K562 (cell line): ENCODE measurements around the gene HOGA1. TPM values are rescaled to one million over a fixed set of nuclear protein-coding genes. Genes with fewer than 3 reads are reported as not detected.

ENCODE experiments used
- ATAC-seq: fragments of 200-7000 bp; cut with Tn5 transposase; 3 replicates; pipeline ENCODE4 v1.9.1; 2020; ENCODE audit warnings: moderate library complexity
- BruUV-seq: library from RNA; stranded (reverse); fragments of 400-500 nt; replicated peaks from 2 replicates; lab custom pipeline; 2021; lab: Mats Ljungman, UMichigan
- CTCF ChIA-PET: fragments of 300-600 bp; formaldehyde crosslinking; extraction: SDS; loops from one replicate; lab custom pipeline; 2021; ENCODE audit warnings: low intra/inter-chr PET ratio; lab: Yijun Ruan, JAX
- POLR2A ChIA-PET: fragments of 300-600, 350-650 bp; sonication (Branson Sonifier 250); formaldehyde crosslinking; extraction: SDS; loops from one replicate; lab custom pipeline; 2021; ENCODE audit warnings: antibody characterized with exemption, inconsistent platforms; lab: Yijun Ruan, JAX
- DNase-seq, 4 experiments: peaks; one replicate each; pipeline versions ENCODE4 v3.0.0 to v3.0.0-alpha.2; 2011 to 2018; ENCODE audit warnings: low spot score in 3 of 4, mixed read lengths in 3 of 4; ENCODE audit errors: extremely low read depth in 1 of 4
- FAIRE-seq: peaks from 2 replicates; lab custom pipeline; 2011; peaks lifted over from hg19 to GRCh38; lab: Jason Lieb, UNC
- H2AFZ ChIP-seq: 2 replicates; pipeline ENCODE4 v1.6.0; 2011; ENCODE audit warnings: low read depth, low read length, control low read depth, inconsistent platforms
- H3K27ac ChIP-seq: fragments of 200-600 bp; 3 replicates; pipeline ENCODE4 v1.8.0; 2011; ENCODE audit warnings: low read depth, mild to moderate bottlenecking, control low read depth, inconsistent platforms, low read length, moderate library complexity, mixed read lengths; ENCODE audit errors: extremely low read depth
- H3K27me3 ChIP-seq, 2 experiments: fragments of 300-600 bp in 1 of 2; 2 replicates in 1 of 2; 3 replicates in 1 of 2; pipeline versions ENCODE4 v1.6.0 to v1.8.0; 2011; ENCODE audit warnings: inconsistent platforms in 2 of 2, low read length in 2 of 2, mild to moderate bottlenecking in 1 of 2, mixed read lengths in 1 of 2, moderate library complexity in 1 of 2; ENCODE audit not compliant: control insufficient read depth in 2 of 2, insufficient read depth in 2 of 2
- H3K36me3 ChIP-seq: fragments of 300-600 bp; 3 replicates; pipeline ENCODE4 v1.8.0; 2011; ENCODE audit warnings: mild to moderate bottlenecking, low read length, inconsistent platforms; ENCODE audit not compliant: control insufficient read depth, insufficient read depth
- H3K4me1 ChIP-seq, 2 experiments: fragments of 200-600 bp in 1 of 2; replicated peaks in 1 of 2; 2 replicates in 1 of 2; 3 replicates in 1 of 2; pipeline versions ENCODE4 v1.5.1 to v1.8.0; 2011; ENCODE audit warnings: inconsistent platforms in 2 of 2, low read length in 2 of 2, mild to moderate bottlenecking in 1 of 2, mixed read lengths in 1 of 2, moderate library complexity in 1 of 2; ENCODE audit not compliant: control insufficient read depth in 2 of 2, insufficient read depth in 2 of 2
- H3K4me2 ChIP-seq: 2 replicates; pipeline ENCODE4 v1.6.1; 2011; ENCODE audit warnings: low read length, control low read depth, inconsistent platforms, mixed read lengths; ENCODE audit not compliant: insufficient read depth
- H3K4me3 ChIP-seq: fragments of 200-600 bp; sonication (generic), shearing (Covaris generic); 2 replicates; pipeline ENCODE4 v1.5.1; 2016; ENCODE audit warnings: control low read depth, inconsistent platforms
- H3K79me2 ChIP-seq: fragments of 200-600 bp; 3 replicates; pipeline ENCODE4 v1.8.0; 2011; ENCODE audit warnings: low read length, inconsistent platforms; ENCODE audit not compliant: control insufficient read depth, insufficient read depth
- H3K9ac ChIP-seq, 2 experiments: 2 replicates each; pipeline versions ENCODE4 v1.6.0 to v1.6.1; 2011; ENCODE audit warnings: low read depth in 2 of 2, low read length in 2 of 2, control low read depth in 1 of 2, inconsistent platforms in 1 of 2, mild to moderate bottlenecking in 1 of 2, mixed read lengths in 1 of 2; ENCODE audit not compliant: insufficient read depth in 1 of 2
- H3K9me1 ChIP-seq: one replicate; pipeline ENCODE4 v1.6.0; 2011; ENCODE audit warnings: inconsistent platforms, mild to moderate bottlenecking, low read length, moderate library complexity; ENCODE audit not compliant: control insufficient read depth, insufficient read depth
- H3K9me3 ChIP-seq: replicated peaks from 2 replicates; pipeline ENCODE4 v1.5.1; 2011; ENCODE audit warnings: low read depth, low read length, inconsistent platforms; ENCODE audit not compliant: control insufficient read depth, insufficient read depth
- H4K20me1 ChIP-seq: replicated peaks from 2 replicates; pipeline ENCODE4 v1.6.1; 2011; ENCODE audit warnings: low read length, inconsistent platforms, mixed read lengths; ENCODE audit not compliant: control insufficient read depth, insufficient read depth
- ETV6 ChIP-seq, 3 experiments: fragments of 150-350 bp in 1 of 3; sonication (generic) in 1 of 3; formaldehyde crosslinking in 1 of 3; IDR thresholded peaks; 2 replicates each; pipeline versions ENCODE4 v1.6.1 to v1.8.0; 2014 to 2022; ENCODE audit warnings: borderline replicate concordance in 2 of 3, low read depth in 2 of 3, antibody characterized with exemption in 1 of 3, low read length in 1 of 3, mild to moderate bottlenecking in 1 of 3, missing genetic modification reagents in 1 of 3
- FOXM1 ChIP-seq, 2 experiments: fragments of 450-650 bp in 1 of 2; sonication (generic) in 1 of 2; formaldehyde crosslinking in 1 of 2; IDR thresholded peaks; 2 replicates each; pipeline versions ENCODE4 v1.6.1 to v1.9.0; 2017 to 2022; ENCODE audit warnings: low read depth in 2 of 2, mild to moderate bottlenecking in 2 of 2, missing genetic modification reagents in 1 of 2, moderate library complexity in 1 of 2
- NCOA1 ChIP-seq: fragments of 450-650 bp; IDR thresholded peaks from 2 replicates; pipeline ENCODE4 v1.6.1; 2016; ENCODE audit warnings: low read depth
- RBM14 ChIP-seq: fragments of 200-400 bp; formaldehyde crosslinking; IDR thresholded peaks from 2 replicates; pipeline ENCODE4 v1.6.1; 2018; ENCODE audit warnings: low read depth, mild to moderate bottlenecking, low read length, moderate library complexity, borderline replicate concordance; ENCODE audit not compliant: insufficient read depth
- RBM22 ChIP-seq: fragments of 200-400 bp; formaldehyde crosslinking; IDR thresholded peaks from 2 replicates; pipeline ENCODE4 v1.6.1; 2018; ENCODE audit warnings: low read length, low read depth; ENCODE audit not compliant: poor library complexity, severe bottlenecking
- SUPT5H ChIP-seq: fragments of 450-650 bp; IDR thresholded peaks from 2 replicates; pipeline ENCODE4 v1.6.1; 2016
- ZNF24 ChIP-seq: fragments of 450-650 bp; IDR thresholded peaks from 2 replicates; pipeline ENCODE4 v1.6.1; 2016
- ZNF79 ChIP-seq: fragments of 250-450 bp; sonication (Bioruptor Pico); IDR thresholded peaks from 2 replicates; pipeline ENCODE4 v1.4.0; 2020; ENCODE audit warnings: low read depth, mild to moderate bottlenecking, moderate library complexity
- WGBS: fragments of 100-300 bp; shearing (Covaris generic); methylation state at CpG from one replicate; pipeline ENCODE4 v1.1.6; 2016; ENCODE audit warnings: low coverage, mixed read lengths; ENCODE audit not compliant: insufficient coverage; ENCODE audit errors: missing lambda C conversion rate; 5-methylcytosine and 5-hydroxymethylcytosine counted together
- in situ Hi-C: fragments of 300-500 bp; cut with MboI; formaldehyde crosslinking; loops from 4 replicates; pipeline ENCODE4 v1.15.0; 2018; ENCODE audit warnings: inconsistent platforms, mixed read lengths
- intact Hi-C: fragments of 100-400 bp; cut with micrococcal nuclease; formaldehyde crosslinking; loops from 2 replicates; pipeline ENCODE4 v1.14.2; 2022
- polyA plus RNA-seq, 8 experiments: library from polyadenylated mRNA; depleted of rRNA in 4 of 8; stranded (reverse) in 5 of 8; unstranded in 3 of 8; fragments of >200 nt; fragmentation: Nextera tagmentation in 2 of 8; fragmentation: Illumina TruSeq in 1 of 8; extraction: Ambion mirVana in 2 of 8; extraction: Trizol in 1 of 8; gene quantifications; 2 replicates each; pipeline versions ENCODE4 v1.2.1 to v1.2.3, GENCODE V29; 2011 to 2014; ENCODE audit warnings: inconsistent platforms in 1 of 8, missing spikeins in 1 of 8
- total RNA-seq, 7 experiments: library from RNA; depleted of rRNA in 6 of 7; stranded (reverse); fragments of >200 nt in 6 of 7; fragmentation: Illumina TruSeq in 2 of 7; extraction: Trizol in 2 of 7; gene quantifications; 2 replicates each; pipeline versions ENCODE4 v1.2.1 to v1.2.3, GENCODE V29; 2011 to 2021; ENCODE audit warnings: low replicate concordance in 1 of 7
- TF ChIP-seq, protein P1 (sequence below): fragments of 450-650 bp; IDR thresholded peaks from 2 replicates; pipeline ENCODE4 v1.6.1; 2017; ENCODE audit warnings: antibody characterized with exemption, mild to moderate bottlenecking

HOGA1 gene
- total and polyA plus RNA-seq, 9 of the 15 experiments (the other 6 are each of a cell fraction or from before 2014, with no cell fraction given), result not detected

DNA sequence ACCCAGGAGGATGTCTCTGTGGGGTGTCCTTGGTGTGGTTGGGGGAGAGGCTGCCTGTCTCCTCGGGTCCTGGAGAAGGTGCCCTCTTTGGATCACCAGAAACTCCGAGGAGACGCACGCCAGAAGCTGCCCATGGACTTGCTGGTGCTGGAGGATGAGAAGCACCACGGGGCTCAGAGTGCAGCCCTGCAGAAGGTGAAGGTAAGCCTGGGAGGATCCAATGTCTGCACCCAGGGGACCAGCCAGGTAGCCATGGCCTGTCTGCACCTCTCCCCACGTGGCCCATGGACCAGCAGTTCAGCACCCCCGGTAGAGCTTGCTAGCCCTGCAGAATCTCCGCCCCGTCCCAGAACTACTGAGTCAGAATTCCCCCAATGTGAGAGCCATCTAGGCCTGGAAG lies 6.5 kb upstream of the HOGA1 start:
- FAIRE-seq (no peak), ATAC-seq (no peak), DNase-seq (no peak)
- Histone ChIP-seq H3K36me3 (no peaks in the 10 kb centered on the region), H3K27ac (no peak overlapping the region), H3K9me1 (no peaks in the 10 kb centered on the region), H3K4me3 (no peak overlapping the region), H3K4me2 (no peak overlapping the region), H4K20me1 (no peaks in the 10 kb centered on the region), H3K4me1 (peaks cover 2 to 8% of the 10 kb centered on the region in 2 experiments; a peak in 4 of 5 replicates), H3K9ac (no peak overlapping the region), H3K27me3 (no peaks in the 10 kb centered on the region), H3K79me2 (no peaks in the 10 kb centered on the region), H2AFZ (no peak overlapping the region), H3K9me3 (no peaks in the 10 kb centered on the region)
- CTCF ChIA-PET, result no interaction called here
- no TSS peak for BruUV-seq
- TF ChIP-seq SUPT5H, result no peak
- no peak for TF ChIP-seq NCOA1
- TF ChIP-seq, protein P1, sequence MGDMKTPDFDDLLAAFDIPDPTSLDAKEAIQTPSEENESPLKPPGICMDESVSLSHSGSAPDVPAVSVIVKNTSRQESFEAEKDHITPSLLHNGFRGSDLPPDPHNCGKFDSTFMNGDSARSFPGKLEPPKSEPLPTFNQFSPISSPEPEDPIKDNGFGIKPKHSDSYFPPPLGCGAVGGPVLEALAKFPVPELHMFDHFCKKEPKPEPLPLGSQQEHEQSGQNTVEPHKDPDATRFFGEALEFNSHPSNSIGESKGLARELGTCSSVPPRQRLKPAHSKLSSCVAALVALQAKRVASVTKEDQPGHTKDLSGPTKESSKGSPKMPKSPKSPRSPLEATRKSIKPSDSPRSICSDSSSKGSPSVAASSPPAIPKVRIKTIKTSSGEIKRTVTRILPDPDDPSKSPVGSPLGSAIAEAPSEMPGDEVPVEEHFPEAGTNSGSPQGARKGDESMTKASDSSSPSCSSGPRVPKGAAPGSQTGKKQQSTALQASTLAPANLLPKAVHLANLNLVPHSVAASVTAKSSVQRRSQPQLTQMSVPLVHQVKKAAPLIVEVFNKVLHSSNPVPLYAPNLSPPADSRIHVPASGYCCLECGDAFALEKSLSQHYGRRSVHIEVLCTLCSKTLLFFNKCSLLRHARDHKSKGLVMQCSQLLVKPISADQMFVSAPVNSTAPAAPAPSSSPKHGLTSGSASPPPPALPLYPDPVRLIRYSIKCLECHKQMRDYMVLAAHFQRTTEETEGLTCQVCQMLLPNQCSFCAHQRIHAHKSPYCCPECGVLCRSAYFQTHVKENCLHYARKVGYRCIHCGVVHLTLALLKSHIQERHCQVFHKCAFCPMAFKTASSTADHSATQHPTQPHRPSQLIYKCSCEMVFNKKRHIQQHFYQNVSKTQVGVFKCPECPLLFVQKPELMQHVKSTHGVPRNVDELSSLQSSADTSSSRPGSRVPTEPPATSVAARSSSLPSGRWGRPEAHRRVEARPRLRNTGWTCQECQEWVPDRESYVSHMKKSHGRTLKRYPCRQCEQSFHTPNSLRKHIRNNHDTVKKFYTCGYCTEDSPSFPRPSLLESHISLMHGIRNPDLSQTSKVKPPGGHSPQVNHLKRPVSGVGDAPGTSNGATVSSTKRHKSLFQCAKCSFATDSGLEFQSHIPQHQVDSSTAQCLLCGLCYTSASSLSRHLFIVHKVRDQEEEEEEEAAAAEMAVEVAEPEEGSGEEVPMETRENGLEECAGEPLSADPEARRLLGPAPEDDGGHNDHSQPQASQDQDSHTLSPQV, result no peak
- TF ChIP-seq ZNF24, result no peak
- no peak for TF ChIP-seq RBM14
- no peak for TF ChIP-seq ZNF79 (CRISPR knock-in tag)
- TF ChIP-seq ETV6 (IDR thresholded peaks at IDR 0.05; ENCODE audit: borderline replicate concordance in 1 of 2, low read depth in 2 of 2, low read length in 1 of 2), result no peak
- TF ChIP-seq ETV6 (CRISPR knock-in tag; IDR thresholded peaks at IDR 0.05; ENCODE audit: borderline replicate concordance), result no peak
- TF ChIP-seq RBM22, result no peak
- no peak for TF ChIP-seq FOXM1 (IDR thresholded peaks at IDR 0.05; ENCODE audit: low read depth)
- no peak for TF ChIP-seq FOXM1 (CRISPR knock-in tag; IDR thresholded peaks at IDR 0.05; ENCODE audit: low read depth)
- POLR2A ChIA-PET, result no interaction called here
- intact Hi-C loops (loop anchor here (10.0 kb wide), 1 partner anchor 107 kb away; the partner anchor contains the start of gene AVPI1), in situ Hi-C loops (no loop called here)
- WGBS, result 12% methylated on average over 6 of the region's 9 CpGs
